OCI-LY1 (cell line): Measurements from ENCODE around the gene GOLGA2.

ENCODE experiments used
- H2AFZ ChIP-seq: fragments of 200-600 bp; sonication (generic), shearing (Covaris generic); 2 replicates; pipeline ENCODE4 v1.6.0; 2014; ENCODE audit warnings: antibody characterized with exemption, mild to moderate bottlenecking, low read length
- H3F3A ChIP-seq: fragments of 200-600 bp; sonication (generic), shearing (Covaris generic); 2 replicates; pipeline ENCODE4 v1.6.0; 2014; ENCODE audit warnings: mild to moderate bottlenecking, antibody characterized with exemption, low read length, moderate library complexity; ENCODE audit not compliant: insufficient read depth
- H3K27ac ChIP-seq: fragments of 200-600 bp; sonication (generic); 2 replicates; pipeline ENCODE4 v1.5.1; 2014; ENCODE audit warnings: low read length, mixed run types, mild to moderate bottlenecking, low read depth; ENCODE audit not compliant: poor library complexity, severe bottlenecking
- H3K27me3 ChIP-seq: fragments of 200-600 bp; sonication (generic); 2 replicates; pipeline ENCODE4 v1.6.0; 2014; ENCODE audit warnings: antibody characterized with exemption, mild to moderate bottlenecking, low read length, moderate library complexity; ENCODE audit not compliant: insufficient read depth
- H3K36me3 ChIP-seq: fragments of 200-600 bp; sonication (generic); 2 replicates; pipeline ENCODE4 v1.6.1; 2014; ENCODE audit warnings: mild to moderate bottlenecking, antibody characterized with exemption, low read length, moderate library complexity, mixed read lengths; ENCODE audit not compliant: insufficient read depth
- H3K4me1 ChIP-seq: fragments of 200-600 bp; sonication (generic); 2 replicates; pipeline ENCODE4 v1.5.1; 2014; ENCODE audit warnings: mild to moderate bottlenecking, low read length, moderate library complexity; ENCODE audit not compliant: insufficient read depth, severe bottlenecking
- H3K4me2 ChIP-seq: fragments of 200-600 bp; sonication (generic), shearing (Covaris generic); 2 replicates; pipeline ENCODE4 v1.6.1; 2014; ENCODE audit warnings: low read length
- H3K4me3 ChIP-seq: fragments of 200-600 bp; sonication (generic); 2 replicates; pipeline ENCODE4 v1.5.1; 2014; ENCODE audit warnings: low read length, low read depth, mild to moderate bottlenecking, mixed read lengths; ENCODE audit not compliant: poor library complexity, severe bottlenecking
- H3K79me2 ChIP-seq: fragments of 200-600 bp; shearing (Covaris generic); 2 replicates; pipeline ENCODE4 v1.6.1; 2016; ENCODE audit warnings: mixed run types, low read length, mixed read lengths; ENCODE audit not compliant: insufficient read depth
- H3K9ac ChIP-seq: fragments of 200-600 bp; sonication (generic), shearing (Covaris generic); 2 replicates; pipeline ENCODE4 v1.6.1; 2014; ENCODE audit warnings: mild to moderate bottlenecking, low read length, mixed read lengths
- H3K9me2 ChIP-seq: fragments of 200-600 bp; sonication (generic), shearing (Covaris generic); 2 replicates; pipeline ENCODE4 v1.6.1; 2014; ENCODE audit warnings: low read depth, mild to moderate bottlenecking, low read length, mixed read lengths
- H3K9me3 ChIP-seq: fragments of 200-600 bp; shearing (Covaris generic); 2 replicates; pipeline ENCODE4 v1.6.1; 2014; ENCODE audit warnings: low read length, mixed read lengths
- H4K20me1 ChIP-seq: fragments of 200-600 bp; sonication (generic), shearing (Covaris generic); 2 replicates; pipeline ENCODE4 v1.6.0; 2016; ENCODE audit warnings: mild to moderate bottlenecking, low read length; ENCODE audit not compliant: insufficient read depth
- EZH2 ChIP-seq: fragments of 200-600 bp; sonication (generic), shearing (Covaris generic); IDR thresholded peaks from 2 replicates; pipeline ENCODE4 v1.8.0; 2017; ENCODE audit warnings: borderline replicate concordance, mixed run types, mild to moderate bottlenecking, antibody characterized with exemption, low read length, moderate library complexity, mixed read lengths
- TF ChIP-seq, protein P1 (sequence below): fragments of 200-600 bp; sonication (generic), shearing (Covaris generic); IDR thresholded peaks from 2 replicates; pipeline ENCODE4 v1.5.1; 2017; ENCODE audit warnings: mild to moderate bottlenecking, antibody characterized with exemption, low read length, moderate library complexity, mixed read lengths

The GOLGA2 gene

DNA sequence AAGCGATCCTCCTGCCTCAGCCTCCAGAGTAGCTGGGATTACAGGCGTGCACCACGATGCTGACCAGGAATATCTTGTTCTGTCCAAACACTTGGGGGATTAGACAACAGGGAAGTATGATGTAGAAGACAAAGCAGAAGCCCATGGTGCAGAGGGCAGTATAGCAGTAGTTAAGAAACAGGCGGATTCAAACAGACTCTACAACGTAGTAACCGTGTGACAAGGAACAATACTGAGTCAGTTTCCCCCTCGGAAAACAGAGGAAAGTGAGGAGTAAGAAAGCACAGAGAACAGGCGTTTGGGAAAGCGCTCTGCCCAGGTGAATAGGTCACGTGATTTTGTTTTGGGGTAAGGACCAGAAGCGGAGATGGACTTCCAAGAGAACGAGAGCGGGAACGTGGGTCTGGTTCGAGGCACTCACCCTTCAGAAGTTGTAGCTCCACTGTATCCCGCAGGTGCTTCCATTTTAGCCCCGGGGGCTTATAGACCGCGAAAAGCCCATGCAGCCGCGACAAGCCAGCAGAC lies 46.1 kb upstream of the GOLGA2 start:
- H3K4me1 ChIP-seq: peaks cover 25% of the 10 kb centered on the region
- peaks cover 37% of the 10 kb centered on the region; the same call in 1 of the 2 replicates for H3K36me3 ChIP-seq
- peak overlapping the region; percentile 98 for H3K4me2 ChIP-seq
- H3F3A ChIP-seq: no peaks in the 10 kb centered on the region
- H3K79me2 ChIP-seq: peaks cover 8% of the 10 kb centered on the region
- H3K27me3 ChIP-seq: no peaks in the 10 kb centered on the region
- H3K4me3 ChIP-seq: peak overlapping the region; percentile 89
- no peaks in the 10 kb centered on the region for H4K20me1 ChIP-seq
- H3K9ac ChIP-seq: peak overlapping the region; percentile 88
- H3K9me3 ChIP-seq: no peaks in the 10 kb centered on the region
- peak overlapping the region; percentile 50 for H2AFZ ChIP-seq
- H3K9me2 ChIP-seq: no peaks in the 10 kb centered on the region
- H3K27ac ChIP-seq: peak overlapping the region; percentile 83
- TF ChIP-seq EZH2: no peak
- TF ChIP-seq, protein P1, sequence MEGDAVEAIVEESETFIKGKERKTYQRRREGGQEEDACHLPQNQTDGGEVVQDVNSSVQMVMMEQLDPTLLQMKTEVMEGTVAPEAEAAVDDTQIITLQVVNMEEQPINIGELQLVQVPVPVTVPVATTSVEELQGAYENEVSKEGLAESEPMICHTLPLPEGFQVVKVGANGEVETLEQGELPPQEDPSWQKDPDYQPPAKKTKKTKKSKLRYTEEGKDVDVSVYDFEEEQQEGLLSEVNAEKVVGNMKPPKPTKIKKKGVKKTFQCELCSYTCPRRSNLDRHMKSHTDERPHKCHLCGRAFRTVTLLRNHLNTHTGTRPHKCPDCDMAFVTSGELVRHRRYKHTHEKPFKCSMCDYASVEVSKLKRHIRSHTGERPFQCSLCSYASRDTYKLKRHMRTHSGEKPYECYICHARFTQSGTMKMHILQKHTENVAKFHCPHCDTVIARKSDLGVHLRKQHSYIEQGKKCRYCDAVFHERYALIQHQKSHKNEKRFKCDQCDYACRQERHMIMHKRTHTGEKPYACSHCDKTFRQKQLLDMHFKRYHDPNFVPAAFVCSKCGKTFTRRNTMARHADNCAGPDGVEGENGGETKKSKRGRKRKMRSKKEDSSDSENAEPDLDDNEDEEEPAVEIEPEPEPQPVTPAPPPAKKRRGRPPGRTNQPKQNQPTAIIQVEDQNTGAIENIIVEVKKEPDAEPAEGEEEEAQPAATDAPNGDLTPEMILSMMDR: no peak

DNA sequence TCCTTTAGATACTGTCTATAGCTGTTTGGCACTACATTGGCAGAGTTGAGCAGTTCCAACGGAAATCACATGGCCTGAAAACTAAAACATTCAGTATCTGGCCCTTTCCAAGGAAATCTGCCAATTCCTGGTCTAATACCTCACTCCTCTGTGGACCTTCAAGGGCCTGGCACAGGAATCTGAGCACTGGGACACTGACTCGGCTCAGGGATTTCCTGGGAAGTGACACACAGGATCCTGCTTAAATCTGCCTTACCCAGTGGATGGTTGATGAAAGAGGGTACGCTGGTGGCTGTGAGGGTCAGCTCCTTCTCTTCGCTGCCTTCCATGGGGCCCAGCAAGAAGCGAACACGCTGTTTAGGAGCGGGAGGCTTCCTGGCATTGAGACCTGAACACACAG lies 45.5 kb upstream of the GOLGA2 start:
- Histone ChIP-seq H3K9ac (peak overlapping the region; percentile 88), H3K9me2 (no peaks in the 10 kb centered on the region)

DNA sequence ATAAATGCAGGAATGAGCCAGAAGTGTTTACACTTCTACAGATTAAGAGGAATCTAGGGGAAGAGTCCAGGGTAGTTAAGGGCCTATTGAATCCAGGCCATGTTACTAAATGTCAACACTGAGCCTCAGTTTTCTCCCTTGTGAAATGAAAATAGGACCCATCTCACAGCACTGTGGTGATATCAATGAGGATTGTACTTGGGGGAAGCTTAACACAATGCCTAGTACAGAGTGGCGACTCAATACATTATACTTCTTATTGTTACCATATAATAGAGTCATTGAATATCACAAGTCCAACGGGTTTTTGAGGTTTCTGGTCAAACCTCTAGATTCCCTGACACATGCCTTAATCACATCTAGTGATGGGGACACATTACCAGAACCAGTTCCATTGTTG lies 41.8 kb upstream of the GOLGA2 start:
- Histone ChIP-seq H3K4me3 (no peak overlapping the region), H4K20me1 (no peaks in the 10 kb centered on the region), H3K27ac (no peak overlapping the region), H2AFZ (no peak overlapping the region), H3F3A (no peaks in the 10 kb centered on the region), H3K9me2 (no peaks in the 10 kb centered on the region), H3K36me3 (peaks cover 45% of the 10 kb centered on the region), H3K4me1 (peaks cover 10% of the 10 kb centered on the region), H3K9ac (no peak overlapping the region), H3K9me3 (no peaks in the 10 kb centered on the region), H3K4me2 (no peak overlapping the region), H3K27me3 (no peaks in the 10 kb centered on the region), H3K79me2 (no peaks in the 10 kb centered on the region)
- no peak for TF ChIP-seq EZH2
- TF ChIP-seq, protein P1: no peak

More for the DNA sequence above, 45.5 kb upstream of the GOLGA2 start:
- H2AFZ ChIP-seq: no peak overlapping the region
- peaks cover 8% of the 10 kb centered on the region for H3K79me2 ChIP-seq
- H3K27ac ChIP-seq: no peak overlapping the region
- no peaks in the 10 kb centered on the region for H3F3A ChIP-seq
- H3K4me1 ChIP-seq: peaks cover 25% of the 10 kb centered on the region
- no peak for TF ChIP-seq EZH2
- TF ChIP-seq, protein P1: no peak
- H3K4me3 ChIP-seq: peak overlapping the region; percentile 89
- H3K9me3 ChIP-seq: no peaks in the 10 kb centered on the region
- peak overlapping the region; percentile 98 for H3K4me2 ChIP-seq
- H4K20me1 ChIP-seq: no peaks in the 10 kb centered on the region
- peaks cover 42% of the 10 kb centered on the region; the same call in 1 of the 2 replicates for H3K36me3 ChIP-seq
- no peaks in the 10 kb centered on the region for H3K27me3 ChIP-seq
